Fibroblast of pulmonary artery (primary cell): Measurements from ENCODE around the gene EPDR1.

ENCODE experiments used
- DNase-seq: peaks from one replicate; pipeline ENCODE4 v3.0.0-alpha.2; 2010; ENCODE audit warnings: low read depth
- H3K4me3 ChIP-seq: replicated peaks from 2 replicates; pipeline ENCODE4 v1.5.1; 2011; ENCODE audit warnings: low read depth, mild to moderate bottlenecking, control low read depth, low read length, moderate library complexity
- TF ChIP-seq, protein P1 (sequence below): IDR thresholded peaks from 2 replicates; pipeline ENCODE4 v1.5.1; 2011; ENCODE audit warnings: mild to moderate bottlenecking, control low read depth, low read length, inconsistent platforms; ENCODE audit errors: missing control alignments

Gene EPDR1

DNA sequence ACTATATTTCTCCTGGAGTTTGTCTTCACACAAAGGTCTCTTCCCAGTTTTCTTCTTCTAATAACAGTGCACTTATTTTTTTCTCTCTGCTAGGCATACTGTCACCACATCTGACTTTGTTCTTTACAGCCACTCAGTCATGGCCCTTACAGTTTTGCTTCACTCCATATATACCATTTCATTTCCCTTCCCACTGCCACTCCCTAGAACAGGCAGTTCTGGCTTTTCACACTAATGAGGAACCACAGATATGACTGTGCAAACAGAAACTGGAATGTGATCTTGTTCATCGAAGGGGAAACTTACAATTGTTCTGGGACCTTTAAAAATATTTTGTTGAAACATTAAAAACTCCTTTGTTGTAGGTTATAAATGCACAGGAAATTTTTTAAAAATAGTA is 67.3 kb downstream of the EPDR1 start:
- TF ChIP-seq, protein P1, sequence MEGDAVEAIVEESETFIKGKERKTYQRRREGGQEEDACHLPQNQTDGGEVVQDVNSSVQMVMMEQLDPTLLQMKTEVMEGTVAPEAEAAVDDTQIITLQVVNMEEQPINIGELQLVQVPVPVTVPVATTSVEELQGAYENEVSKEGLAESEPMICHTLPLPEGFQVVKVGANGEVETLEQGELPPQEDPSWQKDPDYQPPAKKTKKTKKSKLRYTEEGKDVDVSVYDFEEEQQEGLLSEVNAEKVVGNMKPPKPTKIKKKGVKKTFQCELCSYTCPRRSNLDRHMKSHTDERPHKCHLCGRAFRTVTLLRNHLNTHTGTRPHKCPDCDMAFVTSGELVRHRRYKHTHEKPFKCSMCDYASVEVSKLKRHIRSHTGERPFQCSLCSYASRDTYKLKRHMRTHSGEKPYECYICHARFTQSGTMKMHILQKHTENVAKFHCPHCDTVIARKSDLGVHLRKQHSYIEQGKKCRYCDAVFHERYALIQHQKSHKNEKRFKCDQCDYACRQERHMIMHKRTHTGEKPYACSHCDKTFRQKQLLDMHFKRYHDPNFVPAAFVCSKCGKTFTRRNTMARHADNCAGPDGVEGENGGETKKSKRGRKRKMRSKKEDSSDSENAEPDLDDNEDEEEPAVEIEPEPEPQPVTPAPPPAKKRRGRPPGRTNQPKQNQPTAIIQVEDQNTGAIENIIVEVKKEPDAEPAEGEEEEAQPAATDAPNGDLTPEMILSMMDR, result no peak
- H3K4me3 ChIP-seq, result no peak overlapping the region
- DNase-seq, result no peak

DNA sequence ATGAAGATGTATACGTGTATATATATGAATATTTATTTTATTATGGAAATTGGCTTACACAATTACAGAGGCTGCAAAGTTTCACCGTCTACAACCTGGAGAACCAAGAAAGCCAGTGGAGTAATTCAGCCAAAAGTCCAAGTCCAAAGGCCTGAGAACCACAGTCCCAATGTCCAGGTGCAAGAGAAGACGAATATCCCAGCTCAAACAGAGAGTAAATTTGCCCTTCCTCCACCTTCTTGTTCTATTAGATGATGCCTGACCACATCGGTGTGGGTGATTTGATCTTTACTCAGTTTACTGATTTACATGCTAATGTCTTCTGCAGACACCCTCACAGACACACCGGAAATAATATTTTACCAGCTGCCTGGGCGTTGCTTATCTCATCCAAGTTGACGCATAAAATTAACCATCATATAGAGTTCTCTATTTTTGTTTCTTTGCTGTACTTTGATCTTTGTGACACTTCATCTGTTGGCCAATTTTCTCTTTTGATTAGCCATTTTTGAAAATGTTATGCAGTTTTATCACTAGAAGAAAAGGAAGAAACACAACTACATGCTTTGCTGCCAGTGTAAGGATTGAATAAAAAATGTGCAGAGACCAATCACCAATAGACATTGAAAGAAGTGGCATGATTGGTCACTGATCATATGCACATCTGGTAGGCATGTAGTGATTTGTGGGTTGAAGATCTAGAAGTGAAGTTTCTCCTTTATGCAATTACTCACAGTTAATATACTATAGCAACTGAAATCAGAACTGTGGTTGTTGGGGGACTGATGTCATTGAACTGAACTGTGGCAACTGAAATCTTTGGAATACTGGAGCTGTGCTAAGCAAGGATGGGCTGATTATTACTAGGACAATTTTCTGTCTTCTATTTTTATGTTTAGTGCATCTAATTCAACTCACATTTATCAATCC is 68.5 kb downstream of the EPDR1 start:
- TF ChIP-seq, protein P1, result no peak
- H3K4me3 ChIP-seq, result no peak overlapping the region
- no peak for DNase-seq

DNA sequence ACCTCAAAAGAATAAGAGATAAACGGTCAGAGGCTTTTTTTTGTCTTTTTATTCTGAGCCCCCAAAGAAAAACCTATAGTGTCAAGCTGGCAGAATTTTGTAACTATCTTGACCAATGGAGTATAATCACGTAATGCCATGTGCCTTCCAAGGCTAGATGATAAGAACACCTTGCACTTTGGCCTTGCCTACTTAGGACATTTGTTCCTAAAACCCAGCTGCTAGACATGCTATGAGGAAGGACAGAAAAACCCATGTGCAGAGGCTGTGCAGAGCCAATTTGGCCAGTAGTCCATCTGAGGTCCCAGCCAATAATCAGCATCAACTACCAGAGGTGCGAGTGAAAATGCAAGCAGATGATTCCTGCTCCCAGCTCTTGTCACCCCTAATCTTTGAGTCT is 69.9 kb downstream of the EPDR1 start:
- no peak overlapping the region for H3K4me3 ChIP-seq
- TF ChIP-seq, protein P1, result no peak
- no peak for DNase-seq

DNA sequence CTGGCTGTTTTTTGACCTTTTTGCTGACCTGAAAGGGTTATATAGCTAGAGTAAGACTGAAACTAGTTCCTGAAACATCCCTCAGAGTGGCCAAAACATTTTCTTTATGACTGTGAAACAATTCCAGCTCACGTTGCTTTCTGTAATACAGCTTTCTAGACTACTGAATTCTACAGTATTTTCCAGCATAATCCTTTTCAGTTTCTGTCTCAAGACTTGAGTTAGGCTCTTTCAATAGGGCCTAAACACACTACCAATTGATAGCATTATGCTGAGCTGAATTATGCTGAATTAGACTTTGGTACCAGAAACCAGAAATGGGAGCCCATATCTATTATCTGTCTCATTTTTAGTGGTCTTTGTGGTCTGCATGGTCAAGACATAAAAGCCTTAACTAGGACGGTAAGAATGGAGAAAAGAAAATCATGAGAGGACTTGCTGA is 72.6 kb downstream of the EPDR1 start:
- H3K4me3 ChIP-seq, result no peak overlapping the region
- DNase-seq, result no peak
- TF ChIP-seq, protein P1, result no peak

DNA sequence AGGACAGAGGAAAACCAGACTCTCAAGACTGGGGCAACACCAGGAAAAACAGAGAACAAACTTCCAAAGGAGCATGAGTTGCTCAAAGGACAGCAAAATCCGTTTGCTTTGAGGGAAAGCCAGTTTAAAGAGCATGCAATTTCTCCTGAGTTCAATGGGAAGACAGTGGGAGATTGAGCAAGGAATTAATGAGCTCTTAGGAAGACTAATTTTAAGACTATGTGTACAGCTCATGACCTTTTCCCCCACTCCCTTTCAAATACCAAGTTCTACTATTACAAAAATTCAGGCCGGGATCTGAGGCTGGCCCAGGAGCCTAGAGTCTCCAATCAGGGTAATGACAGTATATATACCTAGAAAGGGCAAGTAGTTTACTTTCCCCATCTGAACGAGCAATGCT is 79.2 kb downstream of the EPDR1 start:
- no peak overlapping the region for H3K4me3 ChIP-seq
- TF ChIP-seq, protein P1, result no peak
- DNase-seq, result no peak

DNA sequence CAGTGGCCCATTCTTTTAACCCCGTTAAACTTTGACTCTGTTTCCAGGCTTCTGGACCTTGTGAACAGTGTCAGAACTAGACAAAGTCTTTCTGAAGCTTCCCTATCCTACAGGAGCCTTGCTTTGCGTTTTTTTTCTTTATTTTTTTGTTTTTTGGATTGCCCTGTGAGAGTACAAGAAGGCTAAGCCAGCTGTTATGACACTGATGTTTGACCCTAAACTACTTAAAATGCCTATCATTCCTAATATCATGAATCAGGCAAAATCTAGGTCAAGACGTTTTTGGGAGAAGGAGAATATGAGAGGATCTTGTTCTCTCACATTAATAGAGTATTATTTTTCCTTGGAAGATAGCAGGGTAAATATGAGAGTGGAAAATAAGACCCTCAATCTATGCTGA is 79.8 kb downstream of the EPDR1 start:
- DNase-seq, result no peak
- TF ChIP-seq, protein P1, result no peak
- H3K4me3 ChIP-seq, result no peak overlapping the region
